Fibroblast of villous mesenchyme (primary cell): ENCODE data around the gene PARD6G. TPM values are rescaled to one million over a fixed set of nuclear protein-coding genes. Genes with fewer than 3 reads are reported as not detected.

Source experiments
- DNase-seq: peaks from one replicate; pipeline ENCODE4 v3.0.0-alpha.2; 2010; ENCODE audit warnings: low read depth
- H3K4me3 ChIP-seq: 2 replicates; pipeline ENCODE4 v1.5.1; 2011; ENCODE audit warnings: low read depth, mild to moderate bottlenecking, low read length
- CTCF ChIP-seq: IDR thresholded peaks from 2 replicates; pipeline ENCODE4 v1.5.1; 2012; ENCODE audit warnings: low read depth, mild to moderate bottlenecking, low read length; ENCODE audit not compliant: insufficient read depth
- total RNA-seq: library from RNA; depleted of rRNA; stranded (reverse); fragments of >200 nt; gene quantifications from 2 replicates; pipeline ENCODE4 v1.2.3, GENCODE V29; 2012

The PARD6G gene
- total RNA-seq, 1 donor, result 1.7 TPM

DNA sequence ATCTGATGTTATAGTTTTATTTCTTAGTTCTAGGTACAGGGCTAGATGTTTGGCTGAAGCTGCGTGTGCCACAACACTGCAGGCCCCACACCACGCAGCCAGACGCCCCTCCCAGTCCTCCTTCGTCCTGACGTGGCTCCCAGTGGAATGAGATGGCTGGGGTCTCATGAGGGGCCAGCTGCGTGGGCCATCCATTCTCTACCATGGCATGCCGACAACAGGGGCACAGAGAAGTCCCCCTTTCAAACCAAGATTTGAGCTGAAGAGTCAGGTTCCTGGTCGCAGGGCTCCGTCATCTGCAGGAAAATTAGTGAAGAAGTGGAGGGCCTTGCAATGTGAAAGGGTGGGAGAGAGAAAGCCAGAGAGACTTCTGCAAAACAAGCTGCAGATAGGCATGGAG is 64.5 kb downstream of the PARD6G start:
- no peak for DNase-seq
- no peak overlapping the region for H3K4me3 ChIP-seq
- TF ChIP-seq CTCF, result no peak

DNA sequence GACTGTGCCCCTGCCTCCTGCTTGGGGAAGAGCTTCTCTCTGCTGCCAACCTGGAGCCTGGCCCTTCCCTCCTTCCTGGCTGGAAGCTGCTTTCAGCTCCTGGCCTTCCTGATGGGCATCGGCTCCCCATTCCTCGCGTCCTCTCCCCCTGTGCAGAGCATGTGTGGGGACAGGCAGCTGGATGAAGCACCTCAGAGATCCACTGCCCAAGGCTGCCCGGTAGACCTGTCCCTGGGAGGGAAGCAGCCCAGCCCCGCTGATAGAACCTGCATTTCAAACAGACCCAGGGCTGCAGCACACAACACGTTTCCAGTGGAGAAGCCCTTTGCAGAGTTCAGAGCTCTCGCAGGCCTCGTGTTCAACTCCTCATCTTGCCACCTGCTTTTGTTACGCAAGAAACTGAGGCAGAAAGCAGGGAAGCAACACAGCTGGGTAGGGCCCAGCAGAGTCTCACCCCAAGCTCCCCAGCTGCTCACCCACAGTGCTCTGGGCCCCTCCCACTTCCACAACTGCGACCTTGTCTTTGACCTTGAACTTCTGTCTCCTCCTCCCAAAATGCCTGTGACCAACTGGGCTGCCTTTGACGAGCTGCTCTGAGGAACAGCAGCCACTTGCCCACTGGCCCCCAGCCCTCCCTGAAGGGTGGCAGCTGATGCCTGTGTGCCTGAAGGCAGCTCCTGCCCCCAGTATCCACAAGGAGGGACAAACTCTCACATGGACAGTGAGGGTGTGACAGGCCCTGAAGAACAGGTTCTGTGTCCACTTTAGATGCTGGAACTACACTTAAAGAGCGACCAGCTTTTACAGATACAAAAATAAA is 65.5 kb downstream of the PARD6G start:
- no peak overlapping the region for H3K4me3 ChIP-seq

GRCh38 chr18:80180778-80181564 is 66.3 kb downstream of the PARD6G start:
- no peak for DNase-seq
- no peak for TF ChIP-seq CTCF
- no peak overlapping the region for H3K4me3 ChIP-seq

More for the DNA sequence above, 65.5 kb downstream of the PARD6G start:
- no peak for DNase-seq
- TF ChIP-seq CTCF, result no peak

- TF ChIP-seq CTCF, result no peak
- no peak overlapping the region for H3K4me3 ChIP-seq
- DNase-seq, result no peak
Measured at GRCh38 chr18:80179857-80180558, 67.3 kb downstream of the PARD6G start.

- DNase-seq, result no peak
- no peak for TF ChIP-seq CTCF
- no peak overlapping the region for H3K4me3 ChIP-seq
Measured at GRCh38 chr18:80178935-80179818, 68.1 kb downstream of the PARD6G start.

DNA sequence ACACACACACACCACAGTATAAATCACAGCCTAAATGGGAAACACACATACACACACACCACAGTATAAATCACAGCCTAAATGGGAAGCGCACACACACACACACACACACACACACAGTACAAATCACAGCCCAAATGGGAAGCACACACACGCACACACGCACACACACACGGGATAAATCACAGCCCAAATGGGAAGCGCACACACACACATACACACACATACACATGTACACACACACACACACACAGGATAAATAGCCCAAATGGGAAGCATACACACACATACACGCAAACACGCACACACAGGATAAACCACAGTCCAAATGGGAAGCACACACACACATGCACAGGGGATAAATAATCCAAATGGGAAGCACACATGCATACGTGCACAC is 70.2 kb downstream of the PARD6G start:
- no peak for TF ChIP-seq CTCF
- no peak overlapping the region for H3K4me3 ChIP-seq
- DNase-seq, result no peak
